GM19023 (cell line): ENCODE data around the gene RPL37A.
A peak's percentile ranks its signal among the peaks of the same experiment; 100 is the strongest.

Source experiments
- ATAC-seq: cut with Tn5 transposase; IDR thresholded peaks from one replicate; pipeline ENCODE4 v1.9.1; 2021; ENCODE audit warnings: mild to moderate bottlenecking, moderate library complexity; ENCODE audit not compliant: unreplicated experiment

RPL37A gene

GRCh38 chr2:216486708-216487107 lies 11.9 kb upstream of the RPL37A start:
- no peak for ATAC-seq

- no peak for ATAC-seq
These were observed 8.6 kb upstream of the RPL37A start for GRCh38 chr2:216490061-216490460.

GRCh38 chr2:216491793-216492596 lies 6.6 kb upstream of the RPL37A start:
- ATAC-seq, result peak; percentile 76

GRCh38 chr2:216492597-216493333 lies 5.9 kb upstream of the RPL37A start:
- no peak for ATAC-seq

GRCh38 chr2:216493334-216493685 lies 5.3 kb upstream of the RPL37A start:
- ATAC-seq, result no peak

GRCh38 chr2:216495656-216496055 lies 3.0 kb upstream of the RPL37A start:
- no peak for ATAC-seq

GRCh38 chr2:216497382-216498069 lies 1.1 kb upstream of the RPL37A start:
- ATAC-seq, result no peak

- ATAC-seq, result no peak
These were observed 620 bp upstream of the RPL37A start for GRCh38 chr2:216498070-216498378.

- no peak for ATAC-seq
These were observed 1.1 kb downstream of the RPL37A start for GRCh38 chr2:216499641-216500218.

- no peak for ATAC-seq
These were observed 1.9 kb downstream of the RPL37A start for GRCh38 chr2:216500572-216500971.

- no peak for ATAC-seq
These were observed 3.2 kb downstream of the RPL37A start for GRCh38 chr2:216501854-216502253.

GRCh38 chr2:216502381-216503158 lies 3.9 kb downstream of the RPL37A start:
- ATAC-seq, result no peak

- no peak for ATAC-seq
These were observed 4.5 kb downstream of the RPL37A start for GRCh38 chr2:216503159-216503629.

- ATAC-seq, result no peak
These were observed 5.2 kb downstream of the RPL37A start for GRCh38 chr2:216503697-216504375.

- no peak for ATAC-seq
These were observed 5.7 kb downstream of the RPL37A start for GRCh38 chr2:216504376-216504762.

GRCh38 chr2:216505133-216506106 lies 6.8 kb downstream of the RPL37A start:
- no peak for ATAC-seq

GRCh38 chr2:216507220-216508160 lies 8.8 kb downstream of the RPL37A start:
- ATAC-seq, result no peak

GRCh38 chr2:216508229-216508628 lies 9.6 kb downstream of the RPL37A start:
- ATAC-seq, result no peak
